ENCODE measurements around the gene TRMT5.

The TRMT5 gene

GRCh38 chr14:60963761-60964160, 17.1 kb downstream of the TRMT5 start:
- no peak for DNase-seq

- no peak for DNase-seq
These were observed 22.7 kb downstream of the TRMT5 start for GRCh38 chr14:60958146-60958545.

GRCh38 chr14:60956632-60957031, 24.2 kb downstream of the TRMT5 start:
- DNase-seq, result no peak

DNA sequence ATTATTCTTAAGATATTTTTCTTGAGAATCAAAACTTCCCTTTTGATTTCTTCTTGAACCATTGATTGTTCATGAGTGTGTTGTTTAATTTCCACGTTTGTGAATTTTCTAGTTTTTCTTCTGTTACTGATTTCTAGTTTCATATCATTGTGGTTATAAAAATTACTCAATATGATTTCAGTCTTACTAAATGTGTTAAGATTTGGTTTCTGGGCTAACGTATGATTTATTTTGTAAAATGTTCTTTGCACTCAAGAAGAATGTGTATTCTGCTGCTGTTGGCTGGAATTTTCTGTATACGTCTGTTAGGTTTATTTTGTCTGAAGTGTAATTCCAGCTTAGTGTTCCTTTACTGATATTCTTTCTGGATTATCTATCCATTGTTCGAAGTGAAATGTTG, 24.7 kb downstream of the TRMT5 start:
- no peak for DNase-seq

DNA sequence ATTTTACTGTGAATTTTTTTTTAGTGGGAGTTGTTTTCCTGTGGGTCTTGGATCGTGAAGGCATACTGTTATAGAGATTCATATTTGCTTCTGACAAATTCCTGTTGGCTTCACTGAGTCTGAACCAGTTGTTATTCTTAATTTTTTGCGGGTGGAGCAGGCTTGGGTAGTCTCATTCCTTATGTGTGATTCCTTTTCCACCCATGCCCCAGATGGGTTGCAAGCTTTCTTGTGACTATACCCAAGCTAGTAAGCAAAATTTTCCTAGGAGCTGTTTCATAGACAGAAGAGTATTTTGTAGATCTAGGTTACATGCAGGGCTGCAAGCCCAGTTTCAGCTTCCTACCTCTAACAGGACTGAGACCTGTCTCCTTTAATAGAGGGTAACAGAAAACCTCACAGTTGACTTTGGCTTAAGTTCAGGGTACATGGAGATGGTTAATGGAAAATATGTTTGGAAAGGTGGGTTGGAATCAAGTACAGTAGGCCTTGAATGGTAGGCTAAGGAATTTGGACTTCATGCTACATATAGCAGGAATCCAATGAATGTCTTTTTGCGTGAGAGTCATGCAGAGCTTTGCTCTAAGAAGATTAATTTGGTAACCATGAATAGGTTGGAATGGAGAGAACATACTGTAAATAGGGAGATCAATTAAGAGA, 29.0 kb downstream of the TRMT5 start:
- DNase-seq, result no peak

DNA sequence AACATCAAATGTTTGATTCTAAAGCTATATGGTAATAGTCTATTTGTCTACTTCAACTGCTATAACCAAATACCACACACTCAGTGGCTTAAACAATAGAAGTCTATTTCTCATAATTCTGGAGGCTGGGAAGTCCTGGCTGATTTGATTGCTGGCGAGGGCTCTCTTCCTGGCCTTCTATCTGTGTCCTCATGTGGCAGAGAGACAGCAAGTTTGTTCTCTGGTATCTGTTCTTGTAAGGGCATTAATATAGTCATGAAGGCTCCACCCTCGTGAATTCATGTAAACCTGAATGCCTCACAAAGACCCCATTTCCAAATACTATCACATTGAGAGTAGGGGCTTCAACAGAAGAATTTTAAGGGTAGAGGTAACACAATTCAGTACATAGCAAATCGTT, 34.1 kb downstream of the TRMT5 start:
- no peak for DNase-seq

- DNase-seq, result no peak
These were observed 34.9 kb downstream of the TRMT5 start for GRCh38 chr14:60945984-60946383.

DNA sequence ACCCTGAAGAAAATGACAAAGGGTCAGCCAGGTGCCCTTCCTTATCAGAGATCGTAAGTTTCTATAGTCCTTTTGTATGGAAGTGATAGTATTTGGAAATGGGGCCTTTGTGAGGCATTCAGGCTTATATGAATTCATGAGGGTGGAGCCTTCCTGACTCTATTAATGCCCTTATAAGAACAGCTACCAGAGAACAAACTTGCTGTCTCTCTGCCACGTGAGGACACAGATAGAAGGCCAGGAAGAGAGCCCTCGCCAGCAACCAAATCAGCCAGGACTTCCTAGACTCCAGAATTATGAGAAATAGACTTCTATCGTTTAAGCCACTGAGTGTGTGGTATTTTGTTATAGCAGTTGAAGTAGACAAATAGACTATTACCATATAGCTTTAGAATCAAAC, 36.7 kb downstream of the TRMT5 start:
- no peak for DNase-seq

- DNase-seq, result no peak
These were observed 37.2 kb downstream of the TRMT5 start for GRCh38 chr14:60943637-60944032.

- DNase-seq, result no peak
These were observed 45.6 kb downstream of the TRMT5 start for GRCh38 chr14:60935319-60935718.

DNA sequence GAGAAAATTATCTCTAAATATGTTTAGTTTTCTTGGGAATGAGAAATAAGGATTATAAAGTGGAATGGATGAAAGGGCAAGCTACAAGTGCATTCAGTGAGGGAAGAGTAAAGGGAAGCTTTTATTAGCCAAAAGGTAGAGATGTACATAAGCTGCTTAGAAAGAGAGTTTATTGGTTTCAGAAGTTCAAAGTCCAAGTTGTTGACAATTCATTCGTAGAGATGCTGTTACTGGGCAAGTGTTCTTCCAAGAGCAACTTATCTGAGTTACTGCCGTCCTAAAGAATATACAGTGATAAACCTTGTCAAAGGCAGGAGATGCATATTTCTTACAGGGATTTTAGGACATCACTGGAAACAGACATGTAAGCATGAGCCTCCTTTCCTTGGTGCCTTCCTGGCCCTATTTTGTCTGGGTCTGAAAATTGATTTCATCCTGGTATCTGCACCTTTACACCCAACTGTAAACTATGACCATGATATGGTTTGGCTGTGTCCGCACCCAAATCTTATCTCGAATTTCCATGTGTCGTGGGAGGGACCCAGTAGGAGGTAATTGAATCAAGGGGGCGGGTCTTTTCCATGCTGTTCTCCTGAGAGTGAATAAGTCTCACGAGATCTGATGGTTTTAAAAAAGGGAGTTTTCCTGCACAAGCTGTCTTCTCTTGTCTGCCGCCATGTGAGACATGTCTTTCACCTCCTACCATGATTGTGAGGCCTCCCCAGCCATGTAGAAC, 46.8 kb downstream of the TRMT5 start:
- no peak for DNase-seq

- no peak for DNase-seq
These were observed 49.7 kb downstream of the TRMT5 start for GRCh38 chr14:60931218-60931617.

DNA sequence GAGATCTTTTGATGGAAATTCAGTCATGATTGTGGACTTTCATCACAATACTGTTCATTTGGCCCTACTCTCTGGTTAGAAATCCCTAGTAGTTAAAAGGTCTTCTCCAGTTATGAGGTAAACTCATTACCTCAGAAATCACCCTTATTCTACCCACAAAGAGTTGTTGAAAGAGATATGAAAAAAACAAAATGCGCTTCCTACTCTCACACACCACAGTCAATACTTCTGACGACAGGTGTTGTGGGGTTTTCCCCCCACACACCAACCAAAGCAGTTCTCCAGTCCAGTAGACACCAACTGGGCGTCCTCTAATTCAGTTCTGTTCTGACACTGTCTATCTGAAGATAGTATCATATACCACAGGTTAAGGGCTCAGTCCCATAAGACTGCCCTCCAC, 54.9 kb downstream of the TRMT5 start:
- DNase-seq, result no peak

GRCh38 chr14:60925286-60925685, 55.6 kb downstream of the TRMT5 start:
- no peak for DNase-seq

GRCh38 chr14:60922050-60922449, 58.8 kb downstream of the TRMT5 start:
- DNase-seq, result no peak
